Thyroid gland (tissue), 4 donors: ENCODE measurements around the gene CHST11. TPM values are rescaled to one million over a fixed set of nuclear protein-coding genes. Genes with fewer than 3 reads are reported as not detected.
A peak's percentile ranks its signal among the peaks of the same experiment; 100 is the strongest.

Source experiments
- DNase-seq, 2 donors: peaks; one replicate each; pipeline ENCODE4 v3.0.0-alpha.2; 2019
- H3K27ac ChIP-seq, 3 donors: fragments of 200-600 bp; sonication (generic); 1 replicate in 2 of 3; 2 replicates in 1 of 3; pipeline ENCODE4 v1.5.1; 2016 to 2019; ENCODE audit warnings: mild to moderate bottlenecking in 1 of 3, moderate library complexity in 1 of 3
- H3K27me3 ChIP-seq: fragments of 200-600 bp; sonication (generic); one replicate; pipeline ENCODE4 v1.5.1; 2019
- H3K36me3 ChIP-seq, 2 donors: fragments of 200-600 bp; sonication (generic); one replicate each; pipeline ENCODE4 v1.5.1; 2016 to 2019
- H3K4me1 ChIP-seq, 2 donors: fragments of 200-600 bp; sonication (generic); one replicate each; pipeline ENCODE4 v1.5.1; 2017 to 2019
- H3K4me3 ChIP-seq, 3 donors: fragments of 200-600 bp; sonication (generic); replicated peaks in 1 of 3; 1 replicate in 2 of 3; 2 replicates in 1 of 3; pipeline ENCODE4 v1.5.1; 2016; ENCODE audit warnings: mild to moderate bottlenecking in 1 of 3
- H3K9me3 ChIP-seq: fragments of 200-600 bp; sonication (generic); one replicate; pipeline ENCODE4 v1.5.1; 2017
- POLR2A ChIP-seq, 2 donors: fragments of 450-650 bp; IDR thresholded peaks; one replicate each; pipeline ENCODE4 v1.6.1; 2017; ENCODE audit warnings: antibody characterized with exemption in 2 of 2, mild to moderate bottlenecking in 2 of 2, moderate library complexity in 1 of 2
- WGBS, 2 donors: methylation state at CpG; one replicate each; pipeline ENCODE4 v1.1.5; 2017; 5-methylcytosine and 5-hydroxymethylcytosine counted together
- intact Hi-C: fragments of 100-400 bp; cut with DNase I; formaldehyde crosslinking; loops from one replicate; pipeline ENCODE4 v1.15.1; 2023
- total RNA-seq, 4 donors: library from RNA; depleted of rRNA; stranded (reverse); fragments of >200 nt; gene quantifications; one replicate each; pipeline ENCODE4 v1.2.3, GENCODE V29; 2016
- TF ChIP-seq, protein P1 (sequence below), 6 experiments: fragments of 200-600 bp in 3 of 6; fragments of 450-650 bp in 3 of 6; sonication (generic) in 3 of 6; IDR thresholded peaks; one replicate each; pipeline ENCODE4 v1.5.1; 2016 to 2019; ENCODE audit warnings: antibody characterized with exemption in 6 of 6, mild to moderate bottlenecking in 2 of 6, inconsistent platforms in 1 of 6, moderate library complexity in 1 of 6

The CHST11 gene
- total RNA-seq, 4 donors from 2014 or later, result 6.9 to 11.6 (median 8.0) TPM

DNA sequence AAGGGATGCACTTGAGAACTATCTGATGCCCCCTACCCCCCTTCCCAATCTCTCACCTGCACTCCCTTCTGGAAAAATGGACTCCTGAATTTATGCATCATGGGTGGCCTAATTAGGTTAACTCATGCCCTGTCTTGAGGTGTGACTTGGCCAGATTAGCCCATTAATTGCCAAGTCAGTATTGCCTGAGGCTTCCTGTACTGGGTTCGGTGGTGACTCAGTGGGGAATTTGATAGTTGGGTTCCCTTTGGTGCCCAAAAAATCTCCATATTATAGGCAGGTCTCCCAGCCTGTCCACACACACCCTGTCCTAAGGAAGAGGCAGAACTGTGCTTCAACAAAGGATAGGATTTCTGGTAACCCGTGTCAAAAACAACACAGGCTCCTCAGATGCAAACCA is 146.1 kb downstream of the CHST11 start:
- Histone ChIP-seq H3K4me1 (peaks cover 0 to 27% of the 10 kb centered on the region in 2 donors), H3K27me3 (no peaks in the 10 kb centered on the region), H3K27ac (no peak overlapping the region), H3K4me3 (no peak overlapping the region), H3K9me3 (no peaks in the 10 kb centered on the region), H3K36me3 (no peaks in the 10 kb centered on the region)
- TF ChIP-seq, protein P1, sequence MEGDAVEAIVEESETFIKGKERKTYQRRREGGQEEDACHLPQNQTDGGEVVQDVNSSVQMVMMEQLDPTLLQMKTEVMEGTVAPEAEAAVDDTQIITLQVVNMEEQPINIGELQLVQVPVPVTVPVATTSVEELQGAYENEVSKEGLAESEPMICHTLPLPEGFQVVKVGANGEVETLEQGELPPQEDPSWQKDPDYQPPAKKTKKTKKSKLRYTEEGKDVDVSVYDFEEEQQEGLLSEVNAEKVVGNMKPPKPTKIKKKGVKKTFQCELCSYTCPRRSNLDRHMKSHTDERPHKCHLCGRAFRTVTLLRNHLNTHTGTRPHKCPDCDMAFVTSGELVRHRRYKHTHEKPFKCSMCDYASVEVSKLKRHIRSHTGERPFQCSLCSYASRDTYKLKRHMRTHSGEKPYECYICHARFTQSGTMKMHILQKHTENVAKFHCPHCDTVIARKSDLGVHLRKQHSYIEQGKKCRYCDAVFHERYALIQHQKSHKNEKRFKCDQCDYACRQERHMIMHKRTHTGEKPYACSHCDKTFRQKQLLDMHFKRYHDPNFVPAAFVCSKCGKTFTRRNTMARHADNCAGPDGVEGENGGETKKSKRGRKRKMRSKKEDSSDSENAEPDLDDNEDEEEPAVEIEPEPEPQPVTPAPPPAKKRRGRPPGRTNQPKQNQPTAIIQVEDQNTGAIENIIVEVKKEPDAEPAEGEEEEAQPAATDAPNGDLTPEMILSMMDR (IDR thresholded peaks at IDR 0.05), result no peak
- no peak for TF ChIP-seq POLR2A (IDR thresholded peaks at IDR 0.05)
- intact Hi-C loops, result no loop called here
- 91 to 97% methylated on average over 2 of the region's 2 CpGs for WGBS, 2 donors
- DNase-seq, result no peak

DNA sequence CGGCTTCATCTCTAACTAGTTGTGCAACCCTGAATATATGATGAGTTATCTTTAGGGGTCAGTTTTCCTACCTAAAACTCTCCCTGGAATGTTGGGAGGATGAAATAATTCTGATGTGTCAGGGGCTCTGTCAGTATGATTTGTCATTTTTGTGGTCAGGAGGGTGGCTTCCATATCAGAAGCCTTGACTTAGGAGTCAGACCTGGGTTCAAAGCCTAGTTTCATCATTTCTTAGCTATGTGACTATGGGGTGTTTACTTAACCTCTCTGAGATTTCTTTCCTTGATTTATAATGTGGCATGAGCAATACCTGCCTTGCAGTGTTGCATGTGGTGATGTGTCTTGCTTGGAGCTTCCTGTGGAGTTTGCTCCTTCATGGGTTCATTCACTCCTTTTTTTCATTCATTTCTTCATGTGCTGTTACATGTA is 146.8 kb downstream of the CHST11 start:
- Histone ChIP-seq H3K27ac (peak overlapping the region in 1 of 3 donors; percentile 53), H3K36me3 (no peaks in the 10 kb centered on the region), H3K4me1 (peaks cover 0 to 27% of the 10 kb centered on the region in 2 donors), H3K4me3 (no peak overlapping the region), H3K27me3 (no peaks in the 10 kb centered on the region), H3K9me3 (no peaks in the 10 kb centered on the region)
- WGBS, 2 donors, result 95 to 100% methylated on average over 1 of the region's 1 CpG
- intact Hi-C loops, result no loop called here
- no peak for DNase-seq
- TF ChIP-seq, protein P1 (IDR thresholded peaks at IDR 0.05), result no peak
- TF ChIP-seq POLR2A (IDR thresholded peaks at IDR 0.05), result no peak

DNA sequence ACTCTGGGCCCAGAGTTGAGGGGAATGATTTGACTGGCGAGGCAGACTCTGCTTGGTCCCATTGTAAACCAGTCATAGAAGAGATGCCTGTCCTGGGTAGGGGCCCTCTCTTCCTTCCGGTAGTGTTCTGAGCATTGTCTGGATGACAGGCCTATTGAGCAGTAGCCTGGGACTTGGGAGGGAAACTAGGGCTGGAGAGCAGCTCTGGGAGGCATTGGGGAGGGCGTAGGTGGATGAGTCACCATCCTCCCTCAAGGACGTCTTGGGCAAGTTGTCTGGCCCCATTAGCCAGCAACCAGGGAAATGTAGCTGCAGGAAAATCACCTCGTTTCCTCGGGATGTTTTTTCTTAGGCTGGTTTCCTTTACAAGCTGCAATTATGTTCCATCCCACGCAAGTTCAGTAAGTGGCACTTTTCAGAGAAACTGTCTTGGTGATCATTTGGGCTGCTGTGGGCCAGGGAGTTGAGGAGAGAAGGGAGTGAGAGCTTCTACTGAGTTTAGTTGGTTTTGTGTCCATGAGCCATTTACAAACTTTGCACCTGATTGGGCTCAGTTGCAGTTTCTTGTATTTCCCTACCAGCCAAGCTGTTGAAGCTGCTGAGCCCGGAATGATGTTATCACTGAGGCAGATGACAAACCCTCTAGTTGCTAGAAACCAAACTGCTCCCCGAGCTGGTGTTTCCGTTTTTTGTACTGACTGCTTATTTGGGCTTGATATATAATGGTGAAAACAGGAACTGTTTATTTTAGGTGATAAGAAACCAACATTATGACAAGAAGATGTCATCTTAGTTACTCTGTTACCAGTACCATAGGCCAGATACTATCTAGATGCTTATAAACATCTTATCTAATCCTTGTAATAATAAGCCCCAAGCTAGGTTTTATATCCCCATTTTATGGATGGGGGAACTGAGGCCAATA is 147.6 kb downstream of the CHST11 start:
- intact Hi-C loops, result no loop called here
- H3K4me1 ChIP-seq, result peaks cover 0 to 27% of the 10 kb centered on the region in 2 donors
- TF ChIP-seq, protein P1 (IDR thresholded peaks at IDR 0.05), result no peak
- no peak for TF ChIP-seq POLR2A (IDR thresholded peaks at IDR 0.05)
- DNase-seq, result peak; percentile 34 to 50
- WGBS, 2 donors, result 61 to 74% methylated on average over 10 of the region's 10 CpGs
- H3K27ac ChIP-seq, result peak overlapping the region in 2 of 3 donors; percentile 31 to 53
- no peaks in the 10 kb centered on the region for H3K9me3 ChIP-seq
- H3K27me3 ChIP-seq, result no peaks in the 10 kb centered on the region
- no peak overlapping the region for H3K4me3 ChIP-seq
- no peaks in the 10 kb centered on the region for H3K36me3 ChIP-seq

DNA sequence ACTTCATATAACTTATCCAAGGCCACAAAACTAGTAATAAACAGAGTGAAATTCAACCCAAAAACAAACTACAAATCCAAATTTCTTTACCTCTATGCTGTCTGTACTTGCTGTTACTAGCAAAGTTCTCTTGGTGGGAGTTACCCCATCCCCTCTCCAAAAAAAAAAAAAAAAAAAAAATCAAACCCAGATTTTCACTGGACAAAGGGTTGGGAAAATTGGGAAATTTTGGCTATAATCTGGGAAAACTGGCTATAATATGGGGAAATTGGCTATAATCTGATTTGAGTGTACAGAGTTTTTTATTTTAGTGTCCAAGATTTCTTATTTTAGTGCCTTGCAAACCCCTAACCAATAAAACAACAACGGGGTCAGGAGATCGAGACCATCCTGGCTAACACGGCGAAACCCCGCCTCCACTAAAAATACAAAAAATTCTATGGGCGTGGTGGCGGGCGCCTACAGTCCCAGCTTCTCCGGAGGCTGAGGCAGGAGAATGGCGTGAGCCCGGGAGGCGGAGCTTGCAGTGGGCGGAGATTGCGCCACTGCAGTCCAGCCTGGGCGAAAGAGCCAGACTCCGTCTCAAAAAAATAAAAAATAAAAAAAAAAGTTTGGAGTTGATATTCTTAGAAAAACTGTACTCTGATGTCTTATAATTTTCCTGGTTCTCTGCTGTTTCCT is 148.4 kb downstream of the CHST11 start:
- DNase-seq, result no peak
- WGBS, 2 donors, result 87 to 90% methylated on average over 16 of the region's 16 CpGs

More for the DNA sequence above, 148.4 kb downstream of the CHST11 start:
- peaks cover 0 to 27% of the 10 kb centered on the region in 2 donors for H3K4me1 ChIP-seq
- no peaks in the 10 kb centered on the region for H3K27me3 ChIP-seq
- TF ChIP-seq, protein P1 (IDR thresholded peaks at IDR 0.05), result no peak
- no peak for TF ChIP-seq POLR2A (IDR thresholded peaks at IDR 0.05)
- H3K27ac ChIP-seq, result peak overlapping the region in 2 of 3 donors; percentile 31 to 50
- no peak overlapping the region for H3K4me3 ChIP-seq
- H3K36me3 ChIP-seq, result no peaks in the 10 kb centered on the region
- no peaks in the 10 kb centered on the region for H3K9me3 ChIP-seq
- intact Hi-C loops, result no loop called here
